ENCODE results near the gene GNG7. TPM values are rescaled to one million over a fixed set of nuclear protein-coding genes. Genes with fewer than 3 reads are reported as not detected.
A peak's percentile ranks its signal among the peaks of the same experiment; 100 is the strongest.

Gene GNG7
- total RNA-seq, 1 donor from 2014 or later: 5.1 TPM

DNA sequence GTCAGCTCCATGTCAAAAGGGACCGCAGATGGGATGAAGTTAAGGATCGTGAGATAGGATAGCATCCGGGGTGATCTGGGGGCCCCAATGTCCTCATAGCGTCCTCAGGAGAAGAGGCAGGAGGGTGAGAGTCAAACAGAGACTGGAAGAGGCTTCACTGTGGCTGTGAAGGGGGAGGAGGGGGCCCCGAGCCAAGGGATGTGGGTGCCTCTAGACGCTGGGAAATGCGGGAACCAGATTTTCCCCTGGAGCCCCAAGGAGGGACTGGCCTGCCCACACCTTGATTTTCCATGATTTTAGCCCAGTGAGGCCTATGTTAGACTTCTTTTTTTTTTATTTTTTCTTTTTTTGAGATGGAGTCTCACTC, 61.2 kb downstream of the GNG7 start:
- H3K4me3 Mint-ChIP-seq (ENCODE audit: unreplicated experiment): no peak overlapping the region
- TF ChIP-seq, protein P1, sequence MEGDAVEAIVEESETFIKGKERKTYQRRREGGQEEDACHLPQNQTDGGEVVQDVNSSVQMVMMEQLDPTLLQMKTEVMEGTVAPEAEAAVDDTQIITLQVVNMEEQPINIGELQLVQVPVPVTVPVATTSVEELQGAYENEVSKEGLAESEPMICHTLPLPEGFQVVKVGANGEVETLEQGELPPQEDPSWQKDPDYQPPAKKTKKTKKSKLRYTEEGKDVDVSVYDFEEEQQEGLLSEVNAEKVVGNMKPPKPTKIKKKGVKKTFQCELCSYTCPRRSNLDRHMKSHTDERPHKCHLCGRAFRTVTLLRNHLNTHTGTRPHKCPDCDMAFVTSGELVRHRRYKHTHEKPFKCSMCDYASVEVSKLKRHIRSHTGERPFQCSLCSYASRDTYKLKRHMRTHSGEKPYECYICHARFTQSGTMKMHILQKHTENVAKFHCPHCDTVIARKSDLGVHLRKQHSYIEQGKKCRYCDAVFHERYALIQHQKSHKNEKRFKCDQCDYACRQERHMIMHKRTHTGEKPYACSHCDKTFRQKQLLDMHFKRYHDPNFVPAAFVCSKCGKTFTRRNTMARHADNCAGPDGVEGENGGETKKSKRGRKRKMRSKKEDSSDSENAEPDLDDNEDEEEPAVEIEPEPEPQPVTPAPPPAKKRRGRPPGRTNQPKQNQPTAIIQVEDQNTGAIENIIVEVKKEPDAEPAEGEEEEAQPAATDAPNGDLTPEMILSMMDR (IDR thresholded peaks at IDR 0.05): no peak
- H3K4me1 Mint-ChIP-seq (ENCODE audit: unreplicated experiment): peaks cover 12% of the 10 kb centered on the region
- H3K27me3 Mint-ChIP-seq (ENCODE audit: unreplicated experiment): peaks cover 6% of the 10 kb centered on the region
- no peaks in the 10 kb centered on the region for H3K36me3 Mint-ChIP-seq (ENCODE audit: unreplicated experiment)
- DNase-seq (ENCODE audit: extremely low spot score, unreplicated experiment): no peak
- H3K9me3 Mint-ChIP-seq (ENCODE audit: unreplicated experiment): no peaks in the 10 kb centered on the region
- no peak overlapping the region for H3K27ac Mint-ChIP-seq (ENCODE audit: unreplicated experiment)

DNA sequence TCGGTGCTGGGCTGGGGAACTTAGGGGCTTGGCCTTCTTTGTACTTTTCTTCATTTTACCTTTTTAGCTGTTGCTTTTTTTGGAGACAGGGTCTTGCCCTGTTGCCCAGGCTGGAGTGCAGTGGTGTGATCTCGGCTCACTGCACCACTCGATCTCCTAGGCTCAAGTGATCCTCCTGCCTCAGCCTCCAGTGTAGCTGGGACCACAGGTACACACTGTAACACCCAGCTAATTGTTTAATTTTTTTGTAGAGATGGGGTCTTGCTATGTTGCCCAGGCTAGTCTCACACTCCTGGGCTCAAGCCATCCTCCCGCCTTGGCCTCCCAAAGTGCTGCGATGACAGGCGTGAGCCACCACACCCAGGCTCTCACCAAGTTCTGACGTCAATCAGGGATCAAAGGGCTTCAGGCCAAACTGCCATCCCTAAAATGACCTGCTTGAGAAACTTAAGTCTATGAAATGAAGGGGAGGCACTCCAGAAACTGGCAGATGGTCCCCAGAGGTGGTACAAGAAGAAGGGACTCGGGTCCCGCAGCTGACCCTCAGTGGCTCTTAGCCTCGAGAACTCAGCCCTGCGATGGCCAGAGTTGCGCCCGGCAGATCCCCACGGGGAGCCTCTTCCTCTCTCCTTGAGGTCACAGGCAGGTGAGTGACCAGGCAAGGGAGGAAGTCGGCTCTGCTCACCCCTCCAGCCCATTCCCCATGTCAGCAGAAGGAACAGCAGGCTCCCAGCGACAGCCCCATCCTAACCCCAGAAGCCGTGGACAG, 61.7 kb downstream of the GNG7 start:
- Mint-ChIP-seq H3K9me3 (ENCODE audit: unreplicated experiment) (no peaks in the 10 kb centered on the region), H3K4me1 (ENCODE audit: unreplicated experiment) (peaks cover 14% of the 10 kb centered on the region), H3K27ac (ENCODE audit: unreplicated experiment) (no peak overlapping the region), H3K4me3 (ENCODE audit: unreplicated experiment) (no peak overlapping the region), H3K36me3 (ENCODE audit: unreplicated experiment) (no peaks in the 10 kb centered on the region), H3K27me3 (ENCODE audit: unreplicated experiment) (peaks cover 6% of the 10 kb centered on the region)
- TF ChIP-seq, protein P1 (IDR thresholded peaks at IDR 0.05): no peak
- no peak for DNase-seq (ENCODE audit: extremely low spot score, unreplicated experiment)

DNA sequence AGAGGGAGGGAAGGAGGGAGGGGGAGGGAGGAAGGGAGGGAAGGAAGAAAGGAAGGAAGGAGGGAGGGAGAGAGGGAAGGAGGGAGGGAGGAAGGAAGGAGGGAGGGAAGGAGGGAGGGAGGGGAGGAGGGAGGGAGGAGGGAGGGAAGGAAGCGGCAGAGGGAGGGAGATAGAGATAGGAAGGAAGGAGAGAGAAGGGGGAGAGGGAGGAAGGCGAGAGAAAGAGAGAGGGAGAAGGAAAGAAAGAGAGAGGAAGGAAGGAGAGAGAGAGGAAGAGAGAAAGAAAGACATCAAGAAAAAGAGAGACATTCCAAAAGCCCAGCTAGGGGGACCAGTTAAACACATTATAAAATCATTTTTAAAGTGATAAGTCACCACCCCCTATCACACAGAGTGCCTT, 62.5 kb downstream of the GNG7 start:
- H3K36me3 Mint-ChIP-seq (ENCODE audit: unreplicated experiment): no peaks in the 10 kb centered on the region
- no peaks in the 10 kb centered on the region for H3K9me3 Mint-ChIP-seq (ENCODE audit: unreplicated experiment)
- H3K27ac Mint-ChIP-seq (ENCODE audit: unreplicated experiment): no peak overlapping the region
- H3K4me3 Mint-ChIP-seq (ENCODE audit: unreplicated experiment): no peak overlapping the region
- DNase-seq (ENCODE audit: extremely low spot score, unreplicated experiment): no peak
- H3K4me1 Mint-ChIP-seq (ENCODE audit: unreplicated experiment): peaks cover 14% of the 10 kb centered on the region
- H3K27me3 Mint-ChIP-seq (ENCODE audit: unreplicated experiment): peaks cover 4% of the 10 kb centered on the region
- TF ChIP-seq, protein P1 (IDR thresholded peaks at IDR 0.05): no peak

DNA sequence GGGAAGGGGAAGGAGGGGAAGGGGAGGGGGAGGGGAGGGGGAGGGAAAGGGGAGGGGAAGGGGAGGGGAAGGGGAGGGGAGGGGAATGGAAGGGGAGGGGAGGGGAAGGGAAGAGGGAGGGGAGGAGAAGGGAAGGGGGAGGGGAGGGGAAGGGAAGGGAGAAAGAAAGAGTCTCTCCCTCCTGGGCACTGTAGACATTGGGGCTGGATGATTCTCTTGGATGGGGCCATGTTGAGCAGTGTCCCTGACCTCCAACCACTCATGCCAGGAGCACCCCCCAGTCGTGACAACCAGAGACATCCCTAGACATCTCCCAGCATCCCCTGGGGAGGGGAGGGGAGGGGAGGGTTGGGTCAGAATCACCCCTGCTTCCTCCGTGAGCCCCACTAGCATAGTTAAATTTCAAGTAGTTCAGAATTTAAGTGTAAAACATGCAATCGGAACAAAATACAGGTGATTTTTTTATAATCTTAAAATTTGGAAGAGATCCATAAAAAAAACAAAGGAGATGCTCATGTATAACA, 64.0 kb downstream of the GNG7 start:
- Mint-ChIP-seq H3K27me3 (ENCODE audit: unreplicated experiment) (no peaks in the 10 kb centered on the region), H3K9me3 (ENCODE audit: unreplicated experiment) (no peaks in the 10 kb centered on the region), H3K27ac (ENCODE audit: unreplicated experiment) (no peak overlapping the region), H3K4me1 (ENCODE audit: unreplicated experiment) (peaks cover 14% of the 10 kb centered on the region), H3K36me3 (ENCODE audit: unreplicated experiment) (no peaks in the 10 kb centered on the region), H3K4me3 (ENCODE audit: unreplicated experiment) (no peak overlapping the region)
- DNase-seq (ENCODE audit: extremely low spot score, unreplicated experiment): no peak
- TF ChIP-seq, protein P1 (IDR thresholded peaks at IDR 0.05): no peak

DNA sequence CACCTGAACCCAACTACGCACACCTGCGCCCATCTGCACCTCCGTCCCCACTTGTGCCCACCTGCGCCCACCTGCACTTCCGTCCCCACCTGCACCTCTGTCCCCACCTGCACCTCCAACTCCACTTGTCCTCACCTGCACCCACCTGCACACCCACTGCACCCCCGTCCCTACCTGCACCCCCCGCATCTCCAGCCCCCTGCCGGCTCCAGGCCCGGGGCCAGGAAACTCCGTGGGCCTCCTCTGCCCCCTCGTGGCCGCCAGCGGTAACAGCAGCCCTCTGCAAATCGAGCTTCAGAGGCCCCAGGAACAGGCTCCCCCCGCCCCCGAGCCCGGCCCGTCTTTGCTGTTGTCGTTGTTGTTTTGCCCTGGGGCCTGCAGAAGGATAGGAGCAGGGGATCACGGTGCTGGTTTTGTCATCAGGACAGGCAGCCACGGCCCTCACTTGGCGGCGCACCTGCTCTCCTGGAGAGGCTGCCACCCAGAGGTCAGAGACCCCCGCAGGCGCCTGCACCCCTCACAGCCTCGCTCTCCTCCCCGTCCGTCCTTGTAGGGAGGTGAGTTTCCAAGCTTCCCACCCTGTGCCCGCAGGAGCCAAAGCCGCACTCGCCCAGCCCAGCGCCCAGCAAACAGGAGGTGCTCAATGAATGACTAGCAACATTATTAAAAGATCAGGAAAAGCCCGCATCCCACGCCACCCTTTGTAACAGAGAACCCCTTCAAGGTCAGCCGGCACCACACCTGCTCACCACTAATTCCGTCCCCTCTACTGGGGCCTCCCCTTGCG, 65.4 kb downstream of the GNG7 start:
- peaks cover 16% of the 10 kb centered on the region for H3K4me1 Mint-ChIP-seq (ENCODE audit: unreplicated experiment)
- no peaks in the 10 kb centered on the region for H3K9me3 Mint-ChIP-seq (ENCODE audit: unreplicated experiment)
- DNase-seq (ENCODE audit: extremely low spot score, unreplicated experiment): peak; percentile 91
- no peaks in the 10 kb centered on the region for H3K36me3 Mint-ChIP-seq (ENCODE audit: unreplicated experiment)
- no peaks in the 10 kb centered on the region for H3K27me3 Mint-ChIP-seq (ENCODE audit: unreplicated experiment)
- TF ChIP-seq, protein P1 (IDR thresholded peaks at IDR 0.05): peak; percentile 79
- no peak overlapping the region for H3K4me3 Mint-ChIP-seq (ENCODE audit: unreplicated experiment)
- no peak overlapping the region for H3K27ac Mint-ChIP-seq (ENCODE audit: unreplicated experiment)
